ENCODE data around the gene OR2F2. TPM values are rescaled to one million over a fixed set of nuclear protein-coding genes. Genes with fewer than 3 reads are reported as not detected.

OR2F2 gene
- total RNA-seq, 1 experiment from 2014 or later = not detected

DNA sequence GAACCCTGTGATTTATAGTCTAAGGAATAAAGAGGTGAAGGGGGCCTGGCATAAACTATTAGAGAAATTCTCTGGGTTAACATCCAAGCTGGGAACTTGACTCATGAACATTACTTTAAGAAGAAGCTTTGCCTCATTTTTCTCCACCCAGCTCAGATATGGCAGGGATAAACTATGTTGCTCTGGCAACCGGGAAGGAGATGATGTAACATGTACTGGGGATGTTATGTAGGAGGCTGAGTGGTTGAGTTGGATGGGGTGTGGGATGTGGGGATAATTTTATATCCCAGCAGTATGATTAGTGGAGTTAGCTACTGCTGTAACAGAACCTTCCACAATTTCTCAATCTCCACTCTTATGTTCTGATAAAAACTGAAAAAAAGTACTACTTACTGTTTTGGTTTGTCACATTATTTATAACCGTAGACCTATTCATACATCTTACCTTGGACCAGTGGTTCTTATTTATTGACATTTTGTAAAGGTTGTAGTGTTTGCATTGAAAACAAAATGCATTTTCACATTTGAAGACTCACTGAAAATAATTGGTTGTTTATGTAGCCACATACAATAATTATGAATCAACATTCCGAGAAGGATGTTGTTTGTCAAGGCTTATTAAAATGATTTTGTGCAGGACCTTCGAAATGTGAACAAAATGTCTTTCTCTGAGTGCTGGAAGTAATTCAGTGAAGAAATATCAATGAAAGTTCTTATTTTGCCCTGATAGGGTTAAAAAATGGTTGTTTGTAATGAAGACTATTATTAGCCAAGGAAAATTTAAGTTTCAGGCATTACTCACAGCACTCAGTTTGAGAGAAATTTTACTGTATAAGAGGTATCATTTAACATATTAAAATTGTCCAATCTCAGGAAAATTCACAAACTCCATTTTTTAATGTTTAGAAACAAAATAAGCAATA lies 1.3 kb downstream of the OR2F2 start:
- ATAC-seq = no peak
- Histone ChIP-seq H2AFZ (ENCODE audit: low read depth, low read length, poor library complexity, severe bottlenecking) (no peak overlapping the region), H3K9me3 (ENCODE audit: control insufficient read depth in 1 of 2, insufficient read depth in 1 of 2, low read depth in 1 of 2, low read length in 2 of 2) (no peaks in the 10 kb centered on the region), H3K9ac (ENCODE audit: low read length) (no peak overlapping the region), H3K4me1 (ENCODE audit: control insufficient read depth in 1 of 2, insufficient read depth in 2 of 2, low read length in 2 of 2) (no peaks in the 10 kb centered on the region), H3K27ac (ENCODE audit: low read depth, low read length) (no peak overlapping the region), H3K4me3 (replicated peaks in 1 of 2; ENCODE audit: low read depth in 1 of 2, low read length in 2 of 2) (no peak overlapping the region), H3K9me2 (ENCODE audit: insufficient read depth) (peaks cover 2% of the 10 kb centered on the region; the same call in 1 of the 2 replicates), H3K4me2 (ENCODE audit: low read length) (no peak overlapping the region), H3K36me3 (ENCODE audit: control insufficient read depth in 1 of 2, insufficient read depth in 2 of 2, low read length in 2 of 2) (no peaks in the 10 kb centered on the region), H4K20me1 (ENCODE audit: insufficient read depth) (no peaks in the 10 kb centered on the region), H3K79me2 (ENCODE audit: insufficient read depth, low read length) (no peaks in the 10 kb centered on the region), H3K27me3 (ENCODE audit: insufficient read depth, low read length) (no peaks in the 10 kb centered on the region)
- BruUV-seq (replicated peaks) = no TSS peak
- intact Hi-C loops (cut with micrococcal nuclease) = no loop called here
- no peak for TF ChIP-seq JUND (IDR thresholded peaks at IDR 0.05)
- TF ChIP-seq TCF7L2 (IDR thresholded peaks at IDR 0.05; ENCODE audit: borderline replicate concordance, extremely low read depth, insufficient read depth, insufficient read length) = no peak
- no peak for TF ChIP-seq YY1 (IDR thresholded peaks at IDR 0.05; ENCODE audit: extremely low read depth, insufficient replicate concordance, low read depth, low read length)
- TF ChIP-seq SP1 (IDR thresholded peaks at IDR 0.05; ENCODE audit: low read depth) = no peak
- TF ChIP-seq ZFX (IDR thresholded peaks at IDR 0.05) = no peak
- TF ChIP-seq CBX3 (IDR thresholded peaks at IDR 0.05; ENCODE audit: low read depth) = no peak
- TF ChIP-seq CEBPB (IDR thresholded peaks at IDR 0.05; ENCODE audit: low read depth) = no peak
- TF ChIP-seq, protein P1, sequence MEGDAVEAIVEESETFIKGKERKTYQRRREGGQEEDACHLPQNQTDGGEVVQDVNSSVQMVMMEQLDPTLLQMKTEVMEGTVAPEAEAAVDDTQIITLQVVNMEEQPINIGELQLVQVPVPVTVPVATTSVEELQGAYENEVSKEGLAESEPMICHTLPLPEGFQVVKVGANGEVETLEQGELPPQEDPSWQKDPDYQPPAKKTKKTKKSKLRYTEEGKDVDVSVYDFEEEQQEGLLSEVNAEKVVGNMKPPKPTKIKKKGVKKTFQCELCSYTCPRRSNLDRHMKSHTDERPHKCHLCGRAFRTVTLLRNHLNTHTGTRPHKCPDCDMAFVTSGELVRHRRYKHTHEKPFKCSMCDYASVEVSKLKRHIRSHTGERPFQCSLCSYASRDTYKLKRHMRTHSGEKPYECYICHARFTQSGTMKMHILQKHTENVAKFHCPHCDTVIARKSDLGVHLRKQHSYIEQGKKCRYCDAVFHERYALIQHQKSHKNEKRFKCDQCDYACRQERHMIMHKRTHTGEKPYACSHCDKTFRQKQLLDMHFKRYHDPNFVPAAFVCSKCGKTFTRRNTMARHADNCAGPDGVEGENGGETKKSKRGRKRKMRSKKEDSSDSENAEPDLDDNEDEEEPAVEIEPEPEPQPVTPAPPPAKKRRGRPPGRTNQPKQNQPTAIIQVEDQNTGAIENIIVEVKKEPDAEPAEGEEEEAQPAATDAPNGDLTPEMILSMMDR (IDR thresholded peaks at IDR 0.05 in 2 of 3, conservative IDR thresholded peaks at IDR 0.05 in 1 of 3; ENCODE audit: borderline replicate concordance in 1 of 3, insufficient read depth in 1 of 3, low read depth in 2 of 3, low read length in 2 of 3) = no peak
- TF ChIP-seq EZH2 (IDR thresholded peaks at IDR 0.05) = no peak
- TF ChIP-seq, protein P2, sequence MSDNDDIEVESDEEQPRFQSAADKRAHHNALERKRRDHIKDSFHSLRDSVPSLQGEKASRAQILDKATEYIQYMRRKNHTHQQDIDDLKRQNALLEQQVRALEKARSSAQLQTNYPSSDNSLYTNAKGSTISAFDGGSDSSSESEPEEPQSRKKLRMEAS (IDR thresholded peaks at IDR 0.05) = no peak
- TF ChIP-seq EGR1 (IDR thresholded peaks at IDR 0.05; ENCODE audit: low read depth) = no peak
- TF ChIP-seq, protein P3, sequence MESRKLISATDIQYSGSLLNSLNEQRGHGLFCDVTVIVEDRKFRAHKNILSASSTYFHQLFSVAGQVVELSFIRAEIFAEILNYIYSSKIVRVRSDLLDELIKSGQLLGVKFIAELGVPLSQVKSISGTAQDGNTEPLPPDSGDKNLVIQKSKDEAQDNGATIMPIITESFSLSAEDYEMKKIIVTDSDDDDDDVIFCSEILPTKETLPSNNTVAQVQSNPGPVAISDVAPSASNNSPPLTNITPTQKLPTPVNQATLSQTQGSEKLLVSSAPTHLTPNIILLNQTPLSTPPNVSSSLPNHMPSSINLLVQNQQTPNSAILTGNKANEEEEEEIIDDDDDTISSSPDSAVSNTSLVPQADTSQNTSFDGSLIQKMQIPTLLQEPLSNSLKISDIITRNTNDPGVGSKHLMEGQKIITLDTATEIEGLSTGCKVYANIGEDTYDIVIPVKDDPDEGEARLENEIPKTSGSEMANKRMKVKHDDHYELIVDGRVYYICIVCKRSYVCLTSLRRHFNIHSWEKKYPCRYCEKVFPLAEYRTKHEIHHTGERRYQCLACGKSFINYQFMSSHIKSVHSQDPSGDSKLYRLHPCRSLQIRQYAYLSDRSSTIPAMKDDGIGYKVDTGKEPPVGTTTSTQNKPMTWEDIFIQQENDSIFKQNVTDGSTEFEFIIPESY (IDR thresholded peaks at IDR 0.05; ENCODE audit: extremely low read depth, insufficient replicate concordance, low read length) = no peak
- TF ChIP-seq FOSL1 (IDR thresholded peaks at IDR 0.05; ENCODE audit: low read depth) = no peak
- ChIA-PET CTCF (interaction anchor here (0.9 kb wide), 1 partner anchor 35 kb away, joined by 3 read pairs; no protein-coding TSS in a partner anchor), RAD21 (ENCODE audit: low non-redundant PET in 1 of 2, low total read pairs in 2 of 2, uncharacterized antibody in 2 of 2, unreplicated experiment in 2 of 2) (no interaction called here), POLR2A (no interaction called here)
- DNase-seq (ENCODE audit: low read depth, low spot score) = no peak

Data from HCT116 (cell line).